ENCODE results near the gene TAX1BP1.

- no peak for TF ChIP-seq CTCF (IDR thresholded peaks at IDR 0.05; ENCODE audit: poor library complexity, severe bottlenecking)
- no peak for TF ChIP-seq EP300 (conservative IDR thresholded peaks at IDR 0.05; ENCODE audit: poor library complexity, severe bottlenecking)
- TF ChIP-seq RAD21 (conservative IDR thresholded peaks at IDR 0.05): no peak
- TF ChIP-seq EZH2 (IDR thresholded peaks at IDR 0.05; ENCODE audit: borderline replicate concordance, insufficient read depth, low read length, poor library complexity, severe bottlenecking): no peak
- TF ChIP-seq POLR2AphosphoS5 (IDR thresholded peaks at IDR 0.05): no peak
- TF ChIP-seq REST (IDR thresholded peaks at IDR 0.05; ENCODE audit: borderline replicate concordance): no peak
These were observed 31.1 kb downstream of the TAX1BP1 start for GRCh38 chr7:27771111-27771510.
